Stomach (tissue), 9 donors: ENCODE results near the gene VARS2. TPM values are rescaled to one million over a fixed set of nuclear protein-coding genes. Genes with fewer than 3 reads are reported as not detected.

Experiments
- DNase-seq, 2 donors: peaks; one replicate each; pipeline versions ENCODE4 v3.0.0 to v3.0.0-alpha.2; 2013 to 2019
- H3K27ac ChIP-seq, 5 donors: fragments of 200-600 bp in 4 of 5; sonication (generic) in 4 of 5; one replicate each; pipeline ENCODE4 v1.5.1; 2013 to 2019; ENCODE audit warnings: mild to moderate bottlenecking in 1 of 5, moderate library complexity in 1 of 5
- H3K27me3 ChIP-seq, 3 donors: fragments of 200-600 bp; sonication (generic); one replicate each; pipeline ENCODE4 v1.5.1; 2017 to 2019; ENCODE audit warnings: mixed run types in 1 of 3
- H3K36me3 ChIP-seq, 4 donors: fragments of 200-600 bp; sonication (generic); 1 replicate in 3 of 4; 2 replicates in 1 of 4; pipeline ENCODE4 v1.5.1; 2016 to 2019
- H3K4me1 ChIP-seq, 4 donors: fragments of 200-600 bp; sonication (generic); one replicate each; pipeline ENCODE4 v1.5.1; 2016 to 2019
- H3K4me3 ChIP-seq, 4 donors: fragments of 200-600 bp; sonication (generic) in 3 of 4; one replicate each; pipeline ENCODE4 v1.5.1; 2016 to 2019; ENCODE audit warnings: mild to moderate bottlenecking in 1 of 4
- H3K9me3 ChIP-seq, 4 donors: fragments of 200-600 bp; sonication (generic); one replicate each; pipeline ENCODE4 v1.5.1; 2016 to 2019
- CTCF ChIP-seq, 7 experiments: fragments of 450-650 bp in 4 of 7; fragments of 200-600 bp in 3 of 7; sonication (generic) in 3 of 7; IDR thresholded peaks; one replicate each; pipeline ENCODE4 v1.5.1; 2016 to 2019; ENCODE audit warnings: antibody characterized with exemption in 7 of 7, control low read depth in 2 of 7, mild to moderate bottlenecking in 1 of 7
- EP300 ChIP-seq: sonication (generic); formaldehyde crosslinking; IDR thresholded peaks from one replicate; pipeline ENCODE4 v1.6.1; 2017; ENCODE audit warnings: antibody characterized with exemption
- POLR2A ChIP-seq, 4 donors: fragments of 450-650 bp; IDR thresholded peaks; one replicate each; pipeline ENCODE4 v1.6.1; 2016; ENCODE audit warnings: antibody characterized with exemption in 4 of 4, control low read depth in 2 of 4, mild to moderate bottlenecking in 1 of 4, moderate library complexity in 1 of 4
- POLR2AphosphoS5 ChIP-seq, 3 donors: sonication (generic); formaldehyde crosslinking; IDR thresholded peaks; one replicate each; pipeline ENCODE4 v1.6.1; 2016; ENCODE audit warnings: antibody characterized with exemption in 3 of 3
- WGBS, 5 donors: extraction: QIAGEN DNeasy Blood & Tissue Kit in 3 of 5; methylation state at CpG; one replicate each; pipeline versions ENCODE4 v1.1.5 to v1.1.7; 2013 to 2018; 5-methylcytosine and 5-hydroxymethylcytosine counted together
- intact Hi-C: fragments of 100-400 bp; cut with DNase I; formaldehyde crosslinking; loops from one replicate; pipeline ENCODE4 v1.15.1; 2023; ENCODE audit warnings: low total_unique reads
- polyA plus RNA-seq, 3 donors: library from polyadenylated mRNA; stranded (reverse); fragments of 200-250 nt; gene quantifications; one replicate each; pipeline ENCODE4 v1.2.3, GENCODE V29; 2013
- total RNA-seq, 5 donors: library from RNA; depleted of rRNA; stranded (reverse); fragments of >200 nt; gene quantifications; one replicate each; pipeline versions ENCODE4 v1.1.0 to v1.2.3, GENCODE V29; 2014 to 2016
- donor health status: healthy with polysubstance abuse.
- donor health status: Bipolar disorder and iron deficiency.
- donor health status: healthy.

Gene VARS2
- total and polyA plus RNA-seq, 8 donors: 1.2 to 61.6 (median 21.6) TPM

- H3K4me1 ChIP-seq: peaks cover 1 to 37% (median 15%) of the 10 kb centered on the region in 4 donors
- intact Hi-C loops: no loop called here
- no peak overlapping the region for H3K4me3 ChIP-seq
- peaks cover 46 to 86% (median 84%) of the 10 kb centered on the region in 4 donors for H3K36me3 ChIP-seq
- 90 to 96% (median 90%) methylated on average over 8 to 21 of the region's 21 CpGs for WGBS, 5 donors
- no peaks in the 10 kb centered on the region for H3K27me3 ChIP-seq
- DNase-seq: no peak
- no peaks in the 10 kb centered on the region for H3K9me3 ChIP-seq
- TF ChIP-seq EP300 (no peak), CTCF (IDR thresholded peaks at IDR 0.05) (no peak), POLR2A (IDR thresholded peaks at IDR 0.05) (no peak), POLR2AphosphoS5 (IDR thresholded peaks at IDR 0.05) (no peak)
- no peak overlapping the region for H3K27ac ChIP-seq
Observed at GRCh38 chr6:30891816-30892538, 22.1 kb upstream of the VARS2 start.

- TF ChIP-seq POLR2AphosphoS5 (IDR thresholded peaks at IDR 0.05): no peak
- no peak for TF ChIP-seq POLR2A (IDR thresholded peaks at IDR 0.05)
- no peak for DNase-seq
- Histone ChIP-seq H3K4me3 (no peak overlapping the region), H3K27me3 (no peaks in the 10 kb centered on the region), H3K27ac (no peak overlapping the region), H3K4me1 (peaks cover 0 to 30% (median 12%) of the 10 kb centered on the region in 4 donors), H3K9me3 (no peaks in the 10 kb centered on the region), H3K36me3 (peaks cover 57 to 97% (median 95%) of the 10 kb centered on the region in 4 donors)
- 82 to 89% (median 86%) methylated on average over 10 to 16 of the region's 16 CpGs for WGBS, 5 donors
- intact Hi-C loops: no loop called here
Observed at GRCh38 chr6:30893001-30893591, 20.9 kb upstream of the VARS2 start.

GRCh38 chr6:30893666-30894065 lies 20.4 kb upstream of the VARS2 start:
- peaks cover 63 to 100% (median 100%) of the 10 kb centered on the region in 4 donors for H3K36me3 ChIP-seq
- H3K9me3 ChIP-seq: no peaks in the 10 kb centered on the region
- TF ChIP-seq POLR2A (IDR thresholded peaks at IDR 0.05): no peak
- no peak for TF ChIP-seq CTCF (IDR thresholded peaks at IDR 0.05)
- no peak for TF ChIP-seq POLR2AphosphoS5 (IDR thresholded peaks at IDR 0.05)
- no peak for TF ChIP-seq EP300
- H3K27me3 ChIP-seq: no peaks in the 10 kb centered on the region
- no peak overlapping the region for H3K27ac ChIP-seq
- no peak for DNase-seq
- peaks cover 0 to 24% (median 9%) of the 10 kb centered on the region in 4 donors for H3K4me1 ChIP-seq
- WGBS, 5 donors: 86 to 91% (median 90%) methylated on average over 8 of the region's 8 CpGs
- intact Hi-C loops: no loop called here
- no peak overlapping the region for H3K4me3 ChIP-seq

GRCh38 chr6:30894381-30894780 lies 19.7 kb upstream of the VARS2 start:
- no peak overlapping the region for H3K27ac ChIP-seq
- H3K4me3 ChIP-seq: no peak overlapping the region
- 86 to 94% (median 93%) methylated on average over 10 to 12 of the region's 12 CpGs for WGBS, 5 donors
- H3K4me1 ChIP-seq: peaks cover 0 to 17% (median 7%) of the 10 kb centered on the region in 4 donors
- no peak for DNase-seq
- H3K9me3 ChIP-seq: no peaks in the 10 kb centered on the region
- intact Hi-C loops: no loop called here
- H3K36me3 ChIP-seq: peaks cover 69 to 100% (median 100%) of the 10 kb centered on the region in 4 donors
- TF ChIP-seq POLR2AphosphoS5 (IDR thresholded peaks at IDR 0.05) (no peak), EP300 (no peak)
- H3K27me3 ChIP-seq: no peaks in the 10 kb centered on the region

- H3K27me3 ChIP-seq: no peaks in the 10 kb centered on the region
- no peak for TF ChIP-seq POLR2AphosphoS5 (IDR thresholded peaks at IDR 0.05)
- no peak for TF ChIP-seq EP300
- TF ChIP-seq POLR2A (IDR thresholded peaks at IDR 0.05): no peak
- TF ChIP-seq CTCF (IDR thresholded peaks at IDR 0.05): no peak
- 92 to 95% (median 92%) methylated on average over 3 of the region's 3 CpGs for WGBS, 5 donors
- H3K9me3 ChIP-seq: no peaks in the 10 kb centered on the region
- intact Hi-C loops: no loop called here
- no peak for DNase-seq
- H3K36me3 ChIP-seq: peaks cover 72 to 100% (median 100%) of the 10 kb centered on the region in 4 donors
- no peak overlapping the region for H3K4me3 ChIP-seq
- H3K4me1 ChIP-seq: peaks cover 0 to 11% (median 5%) of the 10 kb centered on the region in 4 donors
- no peak overlapping the region for H3K27ac ChIP-seq
Observed at GRCh38 chr6:30894935-30895334, 19.1 kb upstream of the VARS2 start.
